Umbilical cord (tissue), 2 donors: ENCODE results near the gene USP3. TPM values are rescaled to one million over a fixed set of nuclear protein-coding genes. Genes with fewer than 3 reads are reported as not detected.

ENCODE experiments used
- DNase-seq: peaks from one replicate; pipeline ENCODE4 v3.0.0-alpha.2; 2015; ENCODE audit warnings: low spot score
- total RNA-seq: library from RNA; depleted of rRNA; stranded (reverse); fragments of >200 nt; gene quantifications from one replicate; pipeline ENCODE4 v1.2.3, GENCODE V29; 2014; ENCODE audit warnings: low replicate concordance; ENCODE audit not compliant: insufficient read depth

The USP3 gene, protein sequence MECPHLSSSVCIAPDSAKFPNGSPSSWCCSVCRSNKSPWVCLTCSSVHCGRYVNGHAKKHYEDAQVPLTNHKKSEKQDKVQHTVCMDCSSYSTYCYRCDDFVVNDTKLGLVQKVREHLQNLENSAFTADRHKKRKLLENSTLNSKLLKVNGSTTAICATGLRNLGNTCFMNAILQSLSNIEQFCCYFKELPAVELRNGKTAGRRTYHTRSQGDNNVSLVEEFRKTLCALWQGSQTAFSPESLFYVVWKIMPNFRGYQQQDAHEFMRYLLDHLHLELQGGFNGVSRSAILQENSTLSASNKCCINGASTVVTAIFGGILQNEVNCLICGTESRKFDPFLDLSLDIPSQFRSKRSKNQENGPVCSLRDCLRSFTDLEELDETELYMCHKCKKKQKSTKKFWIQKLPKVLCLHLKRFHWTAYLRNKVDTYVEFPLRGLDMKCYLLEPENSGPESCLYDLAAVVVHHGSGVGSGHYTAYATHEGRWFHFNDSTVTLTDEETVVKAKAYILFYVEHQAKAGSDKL
- 31.8 TPM for total RNA-seq

DNA sequence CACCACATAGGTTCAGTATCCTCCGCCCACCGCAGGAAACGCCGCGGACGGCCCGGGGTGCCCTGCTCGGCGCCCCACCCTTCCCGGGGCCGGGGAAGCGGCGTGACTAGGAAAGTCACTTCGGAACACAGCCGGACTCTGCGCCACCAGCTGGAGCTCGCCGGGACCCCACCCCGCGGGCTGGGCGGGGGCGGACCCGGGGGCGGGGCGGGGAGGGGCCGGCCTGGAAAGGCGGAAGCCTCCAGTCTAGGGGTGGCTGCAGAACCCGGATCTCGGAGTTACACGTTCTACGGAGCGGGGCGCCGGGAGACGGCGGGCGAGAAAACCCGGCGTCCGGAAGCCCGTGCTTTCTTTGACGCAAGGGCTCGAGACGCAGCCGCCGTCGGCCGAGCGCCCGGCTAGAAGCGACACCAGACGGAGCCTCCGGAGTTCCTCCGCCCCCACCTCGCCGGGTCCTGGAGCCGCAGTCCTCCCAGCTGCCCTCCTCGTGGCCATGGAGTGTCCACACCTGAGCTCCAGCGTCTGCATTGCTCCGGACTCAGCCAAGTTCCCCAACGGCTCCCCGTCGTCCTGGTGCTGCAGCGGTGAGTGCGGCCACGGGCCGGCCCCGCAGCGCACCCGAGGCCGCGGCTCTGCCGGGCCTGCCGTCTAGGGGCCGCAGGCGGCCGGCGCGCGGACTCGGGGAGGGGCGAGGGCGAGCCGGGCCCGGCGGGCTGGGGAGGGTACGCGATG lies at the start of gene USP3:
Gene USP3 (plus strand): TSS at position 347 of the 732 bp plus-strand sequence. CDS start 147 bp downstream, at position 494.
- DNase-seq = peak; percentile 96

DNA sequence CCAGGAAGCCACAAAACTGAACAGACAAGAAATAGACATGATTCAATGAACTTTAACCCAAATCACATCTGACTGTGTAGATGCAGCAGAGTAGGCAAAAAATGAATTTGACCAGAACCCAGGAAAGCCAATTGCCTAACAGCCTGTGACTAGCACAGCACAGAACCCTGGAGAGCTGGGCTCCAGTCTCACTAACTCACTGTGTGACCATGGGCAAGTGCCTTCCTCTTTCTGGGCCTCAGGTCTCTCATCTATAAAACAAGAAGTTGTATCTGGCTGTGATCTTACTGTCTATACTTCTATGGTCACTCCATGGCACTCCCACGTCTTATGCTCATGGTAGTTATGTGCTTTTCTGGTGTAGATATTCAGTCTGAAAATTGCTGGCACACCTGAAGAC lies 48.1 kb upstream of the USP3 start:
- DNase-seq = no peak

DNA sequence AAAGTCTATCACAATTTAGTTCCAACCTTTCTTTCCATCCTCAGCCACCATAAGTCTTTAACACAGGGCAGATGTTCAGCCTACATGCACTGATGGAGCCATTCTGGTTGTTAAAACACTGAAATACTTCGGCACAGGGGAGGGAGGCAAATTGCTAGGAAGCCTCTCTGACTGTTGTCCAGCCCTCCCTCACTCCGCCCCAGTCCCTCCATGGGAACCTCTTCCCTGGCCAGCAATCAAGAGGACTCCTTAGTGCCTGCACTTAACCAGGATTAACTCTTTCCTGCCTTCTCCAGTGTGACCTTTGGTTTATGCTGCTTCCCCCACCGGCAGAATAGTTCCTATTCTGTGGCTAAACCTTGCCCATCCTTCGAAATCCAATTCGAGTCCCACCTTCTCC lies 47.0 kb upstream of the USP3 start:
- DNase-seq = no peak

DNA sequence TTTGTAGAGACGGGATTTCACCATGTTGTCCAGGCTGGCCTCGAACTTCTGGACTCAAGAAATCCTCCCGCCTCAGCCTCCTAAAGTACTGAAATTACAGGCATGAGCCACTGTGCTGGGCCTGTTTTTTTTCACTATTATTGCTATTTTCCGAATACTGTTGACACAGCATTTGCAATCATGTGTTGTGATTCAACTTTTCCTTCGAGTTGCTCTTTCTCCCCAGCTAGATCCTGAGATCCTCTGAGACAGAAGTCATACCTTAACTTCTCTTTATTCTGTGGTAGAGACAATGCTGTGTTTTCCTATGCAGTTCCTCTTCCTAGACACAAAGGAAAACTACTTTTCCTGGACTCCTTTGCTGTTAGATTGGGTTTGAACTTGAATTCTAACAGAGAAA lies 46.4 kb upstream of the USP3 start:
- DNase-seq = no peak

DNA sequence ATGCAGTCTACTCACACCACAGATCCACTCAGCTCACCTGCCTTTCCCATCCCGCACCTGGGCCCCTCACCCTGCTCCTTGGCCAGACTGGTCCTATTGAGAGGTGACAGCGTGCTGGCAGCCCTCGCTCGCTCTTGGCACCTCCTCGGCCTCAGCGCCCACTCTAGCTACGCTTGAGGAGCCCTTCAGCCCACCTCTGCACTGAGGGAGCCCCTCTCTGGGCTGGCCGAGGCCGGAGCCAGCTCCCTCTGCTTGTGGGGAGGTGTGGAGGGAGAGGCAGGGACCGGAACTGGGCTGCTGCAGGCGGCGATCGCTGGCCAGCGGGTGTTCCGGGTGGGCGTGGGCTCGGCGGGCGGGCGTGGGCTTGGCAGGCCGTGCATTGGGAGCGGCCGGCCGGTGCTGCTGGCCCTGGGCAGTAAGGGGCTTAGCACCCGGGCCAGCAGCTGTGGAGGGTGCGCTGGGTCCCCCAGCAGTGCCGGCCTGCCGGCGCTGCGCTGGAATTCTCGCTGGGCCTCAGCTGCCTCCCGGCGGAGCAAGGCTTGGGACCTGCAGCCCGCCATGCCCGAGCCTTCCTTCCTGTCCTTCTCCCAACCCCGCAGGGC lies 45.5 kb upstream of the USP3 start:
- no peak for DNase-seq

DNA sequence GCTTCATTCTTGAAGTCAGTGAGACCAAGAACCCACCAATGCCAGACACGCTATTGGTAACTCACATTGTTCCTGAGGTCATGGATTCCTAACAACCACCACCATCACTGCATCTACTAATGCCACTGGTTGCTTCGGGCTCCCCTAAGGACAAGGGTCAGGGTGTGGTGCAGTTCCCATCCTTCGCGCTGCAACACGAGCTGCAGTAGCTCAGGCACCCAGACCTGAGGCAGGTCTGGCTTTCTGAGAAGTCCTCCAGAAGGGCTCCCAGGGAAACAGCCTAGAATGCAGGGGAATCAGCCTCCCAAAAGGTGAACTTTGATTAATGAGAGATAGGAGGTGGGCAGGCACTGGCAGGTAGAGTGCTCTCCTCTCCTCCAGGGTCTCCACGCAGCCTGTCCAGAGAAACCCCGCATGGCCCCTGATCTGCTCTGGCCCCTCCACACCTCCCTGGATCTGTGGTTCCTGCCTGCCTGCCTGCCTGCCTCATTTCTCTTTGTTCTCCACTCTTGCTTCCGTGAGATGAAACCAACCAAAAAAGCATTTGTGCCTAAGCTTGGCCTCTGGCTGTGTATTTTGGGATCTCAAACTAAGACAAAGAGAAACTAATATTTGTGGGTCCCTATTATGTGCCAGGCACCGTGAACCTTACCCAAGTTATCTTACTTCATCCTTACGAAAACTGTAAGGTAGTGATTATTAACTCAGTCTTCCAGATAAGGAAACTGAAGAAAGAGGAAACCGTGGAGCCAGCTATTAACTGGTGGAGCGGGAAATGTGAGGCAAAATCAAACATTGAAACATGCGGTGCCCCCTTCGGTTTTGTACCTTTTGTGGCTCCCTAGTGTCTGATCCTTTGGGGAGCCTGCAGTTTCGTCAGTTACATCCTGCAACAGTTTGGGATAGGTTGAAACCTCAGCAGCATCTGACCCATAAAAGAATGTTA lies 43.9 kb upstream of the USP3 start:
- DNase-seq = no peak

DNA sequence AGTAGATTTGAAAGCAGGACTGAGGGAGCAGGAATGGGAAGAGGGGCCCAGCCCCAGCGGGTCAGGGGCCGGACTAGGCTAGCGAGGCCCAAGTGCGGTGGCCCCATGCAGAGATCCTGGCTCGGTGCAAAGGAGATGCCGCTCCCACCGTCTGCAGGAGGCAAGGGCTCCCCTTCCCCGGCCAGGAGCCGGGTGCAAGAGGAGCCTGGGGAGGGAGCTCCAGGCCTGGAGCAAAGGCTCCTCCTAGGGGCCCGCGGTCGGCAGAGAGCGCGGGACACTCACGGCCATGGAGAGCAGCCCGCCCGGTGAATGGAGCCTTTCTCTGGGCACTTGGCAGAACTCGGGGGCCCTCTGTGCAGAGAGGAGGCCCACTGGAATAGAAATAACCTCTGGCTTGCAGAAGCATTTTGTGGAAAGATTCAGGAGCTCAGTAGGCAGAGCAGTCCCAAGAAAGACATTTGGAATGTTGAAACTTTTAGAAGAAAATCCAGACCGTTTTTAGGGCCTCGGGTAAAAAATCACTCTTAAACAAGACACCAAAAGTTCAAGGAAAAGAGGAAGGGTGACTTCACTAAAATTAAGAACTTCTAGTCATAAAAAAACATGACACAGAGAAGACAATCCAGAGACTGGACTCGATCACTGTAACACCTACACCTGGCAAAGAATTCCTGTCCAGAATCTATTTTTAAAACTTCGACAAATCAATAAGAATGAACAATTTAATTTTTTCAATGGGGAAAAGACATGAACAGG lies 43.0 kb upstream of the USP3 start:
- peak; percentile 43 for DNase-seq

DNA sequence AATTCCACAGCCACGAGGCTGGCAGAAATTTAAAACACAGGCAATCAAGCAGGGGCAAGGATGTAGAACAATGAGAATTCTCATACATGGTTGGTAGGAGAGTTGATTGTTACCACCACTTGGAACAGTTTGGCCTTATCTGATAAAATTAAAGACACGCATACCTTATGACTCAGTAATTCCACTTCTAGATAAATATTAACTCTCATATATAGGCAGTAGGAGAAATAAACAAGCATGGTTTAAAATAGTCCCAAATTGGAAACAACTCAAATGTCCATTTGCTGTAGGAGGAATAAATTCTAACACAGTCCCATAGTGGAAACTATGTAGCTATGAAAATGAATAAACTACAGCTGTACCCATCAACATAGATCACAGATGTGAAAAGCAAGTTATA lies 42.3 kb upstream of the USP3 start:
- no peak for DNase-seq

DNA sequence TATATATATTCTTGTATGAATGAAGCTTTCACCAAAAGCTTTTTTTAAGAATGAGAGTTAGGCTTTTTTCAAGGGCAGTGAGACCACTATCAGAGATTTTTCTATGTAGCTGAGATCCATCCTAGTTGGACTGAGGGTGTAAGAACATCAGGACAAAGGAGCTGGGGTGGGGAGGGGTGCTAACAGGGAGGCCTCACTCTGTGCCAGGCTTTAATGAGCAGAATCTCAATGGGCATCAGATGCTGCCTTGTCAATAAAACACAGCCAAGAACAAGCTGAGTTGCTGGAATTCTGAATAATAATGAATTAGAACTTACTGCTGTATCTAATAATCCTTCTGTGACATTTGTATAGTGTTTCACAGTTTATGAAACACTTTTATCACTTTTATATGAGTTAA lies 41.4 kb upstream of the USP3 start:
- no peak for DNase-seq

DNA sequence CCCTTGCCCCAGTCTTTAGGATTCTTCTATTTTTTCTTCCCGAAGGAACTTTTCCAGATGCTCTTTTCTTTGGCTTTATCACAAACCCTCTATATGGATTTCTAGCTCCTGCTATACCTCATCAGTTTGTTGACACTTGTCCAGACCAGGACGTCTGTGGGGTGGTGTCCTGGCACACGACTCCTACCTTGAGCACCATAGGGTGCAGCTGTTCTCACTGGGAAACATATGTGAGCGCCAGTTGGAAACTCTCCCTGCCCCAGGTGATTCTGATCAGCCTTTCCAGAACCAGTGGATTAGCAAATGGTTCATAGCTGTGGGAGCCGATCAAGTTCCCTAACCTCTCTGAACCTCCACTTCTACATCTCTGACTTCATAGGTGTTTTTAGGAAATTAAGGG lies 40.6 kb upstream of the USP3 start:
- DNase-seq = no peak

DNA sequence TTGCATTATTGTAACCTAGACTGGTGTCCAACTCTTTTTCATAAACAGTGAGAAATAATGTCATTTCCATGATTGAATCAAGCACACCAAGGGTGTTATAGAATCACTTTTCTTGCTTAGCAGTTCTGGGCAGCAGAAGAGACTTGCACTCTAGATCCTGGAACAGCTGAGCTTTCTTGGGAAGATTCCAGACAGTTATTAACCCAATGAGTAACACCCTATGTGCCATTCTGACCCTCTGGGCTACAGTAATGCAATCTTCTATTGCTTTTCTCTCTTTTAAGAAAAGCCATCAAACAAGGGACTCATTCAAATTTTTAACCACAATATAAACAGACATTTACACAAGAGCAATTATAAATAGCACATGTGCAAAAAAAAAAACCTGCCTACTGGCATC lies 39.3 kb upstream of the USP3 start:
- DNase-seq = no peak

DNA sequence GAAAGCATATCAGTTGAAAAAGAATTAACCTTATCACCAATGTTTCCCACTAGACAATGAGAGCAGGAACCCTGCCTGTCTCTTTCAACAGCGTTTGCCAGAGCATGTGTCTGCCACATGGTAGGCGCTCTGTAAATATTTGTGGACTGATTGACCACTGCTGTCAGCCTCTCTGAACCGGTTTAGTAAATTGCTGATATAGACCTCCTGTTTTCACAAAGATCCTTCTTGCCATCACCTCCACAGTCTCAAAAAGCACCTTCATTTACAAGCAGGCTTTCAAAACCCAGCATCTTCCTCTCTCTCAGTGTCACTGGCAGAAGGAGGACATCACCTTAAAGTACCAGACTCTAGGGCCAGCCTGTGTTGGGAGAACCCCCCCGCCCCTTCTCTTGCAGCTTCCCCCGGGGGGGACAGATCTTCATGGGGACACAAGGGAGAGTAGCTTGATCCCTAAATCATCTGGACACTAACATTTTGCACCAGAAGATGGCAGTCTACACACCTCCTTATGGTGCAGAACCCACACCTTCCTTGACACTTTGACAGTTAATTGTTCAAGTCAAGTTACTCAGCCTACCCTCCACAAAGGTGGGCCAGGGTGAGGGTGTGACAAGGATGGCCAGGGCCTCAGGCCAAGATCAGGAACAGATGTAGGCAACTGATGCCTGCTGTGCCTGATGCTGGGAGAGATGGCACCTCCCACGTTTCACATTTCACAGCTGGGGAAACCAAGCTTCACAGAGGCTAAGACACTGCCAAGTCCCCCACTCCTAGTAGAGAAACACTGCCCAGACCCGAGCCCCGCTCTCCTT lies 37.8 kb upstream of the USP3 start:
- DNase-seq = peak; percentile 50

DNA sequence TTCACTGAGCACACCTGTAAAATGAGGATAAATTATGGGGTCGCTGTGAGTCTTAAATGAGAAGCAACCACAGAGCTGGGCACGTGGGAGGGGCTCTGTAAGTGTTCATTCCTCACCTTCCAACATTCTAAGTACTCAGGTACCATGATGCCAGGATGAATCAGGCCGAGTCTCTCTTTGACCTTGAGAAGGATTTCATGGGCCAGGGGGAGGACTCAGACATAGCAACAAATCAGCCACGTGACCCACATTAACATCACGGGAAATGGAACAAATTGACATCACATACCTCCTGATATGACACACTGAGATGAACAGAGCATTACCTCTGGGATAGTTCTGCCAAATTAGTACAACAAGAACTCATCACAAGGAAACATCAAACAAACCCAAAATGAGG lies 35.2 kb upstream of the USP3 start:
- DNase-seq = no peak

DNA sequence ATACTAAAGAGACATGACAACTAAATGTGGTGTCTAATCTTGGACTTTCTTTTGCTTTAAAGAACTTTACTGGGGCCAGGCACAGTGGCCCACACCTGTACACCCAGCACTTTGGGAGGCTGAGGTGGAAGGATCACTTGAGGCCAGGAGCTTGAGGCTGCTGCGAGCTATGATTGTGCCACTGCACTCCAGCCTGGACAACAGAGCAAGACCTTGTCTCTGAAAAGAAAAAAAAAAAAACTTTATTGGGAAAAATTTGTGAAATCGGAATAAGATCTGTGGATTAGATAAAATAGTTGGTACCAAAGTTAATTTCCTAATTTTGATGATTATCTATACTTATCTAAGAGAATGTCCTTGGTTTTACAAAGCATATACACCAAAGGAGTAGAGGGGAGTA lies 34.4 kb upstream of the USP3 start:
- no peak for DNase-seq

DNA sequence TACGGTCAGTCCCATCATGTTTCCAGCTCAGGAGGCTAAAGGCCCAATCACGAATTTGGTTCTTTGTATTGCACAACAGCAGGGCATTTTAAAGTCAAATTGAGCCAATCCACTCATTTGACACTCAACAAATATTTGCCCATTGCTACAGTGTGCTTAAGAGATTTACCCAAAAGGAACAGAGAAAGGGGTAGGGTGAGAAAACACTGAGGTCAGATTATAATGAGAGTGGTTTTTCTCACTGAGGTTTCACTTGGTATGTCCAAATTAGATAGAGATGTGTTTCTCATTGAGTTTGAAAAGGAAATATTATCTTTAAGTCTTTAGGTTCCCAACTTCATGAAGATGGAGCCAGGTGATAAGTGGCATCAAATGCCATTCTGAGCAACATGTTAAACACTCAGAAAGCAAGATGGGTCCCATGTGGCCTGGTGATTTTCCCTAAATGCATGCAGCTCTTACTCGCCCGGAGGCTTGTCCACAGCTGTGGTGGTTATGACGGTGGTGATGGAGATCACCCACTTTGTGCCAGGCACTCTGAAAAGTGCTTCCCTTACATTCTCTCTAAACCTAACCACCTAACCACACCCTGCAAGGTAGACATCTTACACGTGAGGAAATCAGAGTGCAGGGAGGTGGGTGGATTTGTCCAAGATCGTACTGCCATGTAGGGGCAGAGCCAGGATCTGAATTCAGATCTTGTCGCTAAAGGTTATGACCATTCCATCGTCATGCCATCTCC lies 31.2 kb upstream of the USP3 start:
- DNase-seq = no peak

DNA sequence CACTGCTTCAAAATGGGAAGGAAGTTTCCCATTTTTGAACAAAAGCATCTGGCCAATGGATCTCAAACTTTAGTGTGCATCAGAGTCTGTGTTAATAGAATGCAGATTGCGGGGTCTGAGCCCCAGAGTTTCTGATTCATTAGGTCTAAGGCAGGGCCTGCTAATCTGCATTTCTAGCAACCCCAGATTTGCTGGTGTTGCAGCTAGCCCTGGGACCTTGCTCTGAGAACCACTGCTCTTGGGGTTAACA lies 30.7 kb upstream of the USP3 start:
- DNase-seq = no peak

DNA sequence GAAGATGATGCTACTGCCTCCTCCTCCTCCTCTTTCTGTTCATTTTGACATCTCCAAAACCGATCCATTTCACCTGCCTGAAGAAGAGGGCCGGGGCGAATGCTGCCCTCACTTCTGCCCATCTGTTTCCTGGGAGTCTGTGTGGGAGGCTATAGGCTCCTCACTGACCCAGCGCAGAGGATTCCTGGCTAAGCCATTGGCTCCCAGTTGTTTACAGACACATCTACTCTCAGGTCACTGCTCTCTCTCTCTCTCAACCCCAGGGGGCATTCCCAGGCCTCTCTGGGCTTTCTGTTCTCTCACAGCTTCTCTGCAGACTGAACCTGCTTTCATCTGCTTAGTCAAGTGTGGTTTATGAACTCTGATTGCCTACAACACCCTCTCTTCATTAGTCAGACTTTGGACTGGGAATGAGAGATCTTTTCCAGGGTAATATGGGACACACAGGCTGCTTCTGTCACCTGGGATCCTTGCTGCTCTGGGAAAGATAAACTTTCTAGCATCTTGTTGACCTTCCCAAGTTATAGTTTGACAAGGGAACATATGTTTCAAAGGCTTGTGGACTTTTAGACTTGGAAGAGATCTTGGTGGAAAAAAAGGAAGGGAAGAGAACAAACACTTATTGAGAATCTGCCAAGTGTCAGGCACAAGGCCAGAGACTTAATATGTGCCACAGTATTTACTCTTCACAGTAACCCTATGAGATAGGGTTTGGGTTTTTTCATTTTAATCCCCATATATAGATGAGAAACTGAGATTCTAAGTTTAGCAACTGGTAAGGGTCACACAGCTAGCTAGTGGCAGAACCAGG lies 30.2 kb upstream of the USP3 start:
- peak; percentile 42 for DNase-seq

DNA sequence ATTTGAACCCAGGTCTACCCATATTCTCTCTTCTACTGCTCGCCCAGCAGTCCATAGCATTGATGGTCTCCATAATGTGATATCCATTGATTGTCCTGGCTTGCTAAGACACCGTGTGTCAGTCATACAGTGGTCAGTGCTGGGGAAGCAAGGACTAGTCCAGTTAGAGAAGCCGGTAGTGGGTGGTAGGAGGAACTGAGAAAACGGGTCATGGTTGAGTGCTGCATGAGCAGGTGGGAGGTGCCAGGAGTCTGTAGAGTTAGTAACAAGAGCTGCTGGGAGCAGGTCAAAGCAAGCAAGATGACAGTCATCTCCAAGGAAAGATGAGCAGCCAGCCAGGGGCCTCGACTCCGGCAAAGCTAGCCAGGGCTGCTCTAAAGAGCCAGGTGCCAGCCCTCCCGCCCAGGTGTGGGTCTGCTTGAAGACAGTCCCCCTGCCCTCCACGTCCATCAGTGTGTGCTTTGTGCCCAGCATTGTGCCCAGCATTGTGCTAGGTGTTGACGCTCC lies 29.5 kb upstream of the USP3 start:
- DNase-seq = no peak
